ENCODE results near the gene LRCOL1. TPM values are rescaled to one million over a fixed set of nuclear protein-coding genes. Genes with fewer than 3 reads are reported as not detected.

LRCOL1 gene
- total RNA-seq, 1 experiment from 2014 or later = not detected

DNA sequence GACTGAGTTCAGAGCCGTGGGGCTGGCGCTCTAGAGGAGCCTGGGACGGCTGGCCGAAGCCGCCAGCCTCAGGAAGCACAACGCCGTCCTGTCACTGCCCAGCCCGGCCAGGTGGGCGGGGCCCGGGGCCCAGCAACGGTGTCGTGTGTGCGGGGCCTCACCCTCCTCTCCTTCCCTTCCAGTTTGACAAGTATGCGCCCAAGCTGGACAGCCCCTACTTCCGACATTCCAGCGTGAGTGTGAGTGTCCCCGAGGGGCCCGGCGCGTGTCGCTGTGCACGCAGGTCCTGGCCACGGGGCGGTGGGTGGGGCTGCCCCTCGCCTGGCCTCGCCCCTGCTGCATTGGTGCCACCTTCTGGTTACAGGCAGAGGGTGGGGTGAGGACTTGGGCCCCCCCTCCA lies 38.3 kb downstream of the LRCOL1 start:
- DNase-seq (ENCODE audit: low read depth in 1 of 2, low spot score in 2 of 2) = no peak
- H3K27me3 ChIP-seq (replicated peaks) = no peaks in the 10 kb centered on the region
- H3K9me3 ChIP-seq (replicated peaks) = no peaks in the 10 kb centered on the region
- no peak overlapping the region for H3K27ac ChIP-seq
- no peaks in the 10 kb centered on the region for H3K36me3 ChIP-seq
- H3K4me3 ChIP-seq = no peak overlapping the region
- H3K4me1 ChIP-seq (replicated peaks) = no peaks in the 10 kb centered on the region

DNA sequence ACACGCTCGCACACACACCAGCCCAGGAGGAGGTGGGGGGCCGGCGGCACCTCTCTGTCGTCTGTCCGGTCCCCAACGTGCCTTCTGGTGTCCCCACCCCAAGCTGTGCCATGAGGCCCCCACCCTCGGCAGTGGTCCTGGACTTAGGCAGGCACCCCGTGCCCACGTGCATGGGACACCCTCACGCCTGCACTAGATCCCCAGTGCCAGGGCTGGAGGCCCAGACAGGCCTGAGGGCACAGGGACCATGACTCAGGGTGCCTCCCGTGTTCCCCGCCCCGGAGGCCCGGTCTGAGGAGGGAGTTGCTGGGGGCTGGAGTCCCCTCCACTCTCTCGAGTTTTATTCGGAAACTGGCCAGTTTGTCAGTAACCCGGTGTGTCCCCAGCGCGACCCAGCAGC lies 38.8 kb downstream of the LRCOL1 start:
- no peak overlapping the region for H3K27ac ChIP-seq
- no peaks in the 10 kb centered on the region for H3K36me3 ChIP-seq
- no peaks in the 10 kb centered on the region for H3K27me3 ChIP-seq (replicated peaks)
- no peak for DNase-seq (ENCODE audit: low read depth in 1 of 2, low spot score in 2 of 2)
- no peaks in the 10 kb centered on the region for H3K4me1 ChIP-seq (replicated peaks)
- no peak overlapping the region for H3K4me3 ChIP-seq
- H3K9me3 ChIP-seq (replicated peaks) = no peaks in the 10 kb centered on the region

DNA sequence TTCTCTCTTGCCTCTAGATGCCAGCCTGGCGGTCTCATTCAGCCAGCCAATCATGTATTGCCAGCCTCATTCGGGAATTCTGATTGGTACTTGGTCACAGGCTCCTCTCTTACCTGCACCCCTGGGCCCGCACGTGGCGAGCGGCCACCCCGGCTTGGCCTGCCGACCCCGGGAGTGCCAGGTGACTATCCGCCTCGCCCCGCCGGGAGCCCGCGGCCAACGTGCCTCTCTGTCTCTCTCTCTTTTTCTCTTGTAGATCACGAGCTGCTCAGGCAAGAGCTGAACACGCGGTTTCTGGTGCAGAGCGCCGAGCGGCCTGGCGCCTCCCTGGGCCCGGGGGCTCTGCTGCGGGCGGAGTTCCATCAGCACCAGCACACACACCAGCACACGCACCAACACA lies 39.3 kb downstream of the LRCOL1 start:
- no peaks in the 10 kb centered on the region for H3K27me3 ChIP-seq (replicated peaks)
- H3K4me3 ChIP-seq = no peak overlapping the region
- no peaks in the 10 kb centered on the region for H3K9me3 ChIP-seq (replicated peaks)
- no peaks in the 10 kb centered on the region for H3K4me1 ChIP-seq (replicated peaks)
- no peak overlapping the region for H3K27ac ChIP-seq
- DNase-seq (ENCODE audit: low read depth in 1 of 2, low spot score in 2 of 2) = no peak
- H3K36me3 ChIP-seq = no peaks in the 10 kb centered on the region

DNA sequence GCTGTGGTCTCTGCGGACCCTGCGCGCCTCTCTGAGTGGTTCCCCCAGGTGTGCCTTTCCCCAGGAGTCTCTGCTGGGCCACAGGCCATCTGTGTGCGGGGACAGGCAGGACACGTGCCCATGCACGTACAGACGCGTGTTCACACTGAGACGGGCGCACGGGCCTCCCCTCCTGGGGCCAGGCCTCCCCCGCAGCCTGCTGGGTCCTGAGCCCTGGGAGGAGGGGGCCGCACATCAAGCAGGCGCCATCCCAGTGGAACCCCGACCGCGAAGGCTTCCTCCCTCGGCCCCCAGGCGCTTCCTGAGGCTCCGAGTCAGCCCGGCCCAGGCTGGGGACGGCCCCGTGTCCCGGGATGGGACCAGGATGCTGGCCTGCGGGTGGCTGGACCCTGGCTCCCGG lies 39.7 kb downstream of the LRCOL1 start:
- H3K27me3 ChIP-seq (replicated peaks) = no peaks in the 10 kb centered on the region
- no peaks in the 10 kb centered on the region for H3K4me1 ChIP-seq (replicated peaks)
- H3K4me3 ChIP-seq = no peak overlapping the region
- H3K9me3 ChIP-seq (replicated peaks) = no peaks in the 10 kb centered on the region
- H3K36me3 ChIP-seq = no peaks in the 10 kb centered on the region
- no peak overlapping the region for H3K27ac ChIP-seq
- DNase-seq (ENCODE audit: low read depth in 1 of 2, low spot score in 2 of 2) = no peak

DNA sequence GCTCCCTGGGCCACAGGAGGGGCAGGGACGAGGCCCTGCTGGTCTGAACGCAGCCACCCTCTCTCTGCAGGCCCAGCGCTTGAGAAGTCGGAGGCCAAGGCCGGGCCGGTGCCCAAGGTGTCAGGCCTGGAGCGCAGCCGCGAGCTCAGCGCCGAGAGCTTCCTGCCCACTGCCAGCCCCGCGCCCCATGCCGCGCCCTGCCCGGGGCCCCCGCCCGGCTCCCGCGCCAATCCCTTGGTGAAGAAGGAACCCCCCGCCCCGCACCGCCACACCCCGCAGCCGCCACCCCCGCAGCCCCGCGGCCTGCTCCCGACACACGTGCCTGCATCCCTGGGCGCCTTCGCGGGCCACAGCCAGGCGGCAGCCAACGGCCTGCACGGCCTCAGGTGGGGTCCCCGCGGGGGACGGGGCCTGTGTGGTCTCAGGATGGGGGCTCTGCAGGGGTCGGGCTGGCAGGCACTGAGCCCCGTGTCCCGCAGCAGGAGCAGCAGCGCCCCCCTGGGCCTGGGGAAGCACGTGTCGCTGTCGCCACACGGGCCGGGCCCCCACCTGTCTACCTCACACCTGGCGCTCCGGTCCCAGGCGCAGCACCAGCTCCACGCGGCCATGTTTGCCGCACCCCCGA lies 40.4 kb downstream of the LRCOL1 start:
- Histone ChIP-seq H3K27me3 (replicated peaks) (no peaks in the 10 kb centered on the region), H3K9me3 (replicated peaks) (no peaks in the 10 kb centered on the region), H3K4me3 (no peak overlapping the region), H3K4me1 (replicated peaks) (no peaks in the 10 kb centered on the region), H3K36me3 (no peaks in the 10 kb centered on the region), H3K27ac (no peak overlapping the region)
- no peak for DNase-seq (ENCODE audit: low read depth in 1 of 2, low spot score in 2 of 2)

DNA sequence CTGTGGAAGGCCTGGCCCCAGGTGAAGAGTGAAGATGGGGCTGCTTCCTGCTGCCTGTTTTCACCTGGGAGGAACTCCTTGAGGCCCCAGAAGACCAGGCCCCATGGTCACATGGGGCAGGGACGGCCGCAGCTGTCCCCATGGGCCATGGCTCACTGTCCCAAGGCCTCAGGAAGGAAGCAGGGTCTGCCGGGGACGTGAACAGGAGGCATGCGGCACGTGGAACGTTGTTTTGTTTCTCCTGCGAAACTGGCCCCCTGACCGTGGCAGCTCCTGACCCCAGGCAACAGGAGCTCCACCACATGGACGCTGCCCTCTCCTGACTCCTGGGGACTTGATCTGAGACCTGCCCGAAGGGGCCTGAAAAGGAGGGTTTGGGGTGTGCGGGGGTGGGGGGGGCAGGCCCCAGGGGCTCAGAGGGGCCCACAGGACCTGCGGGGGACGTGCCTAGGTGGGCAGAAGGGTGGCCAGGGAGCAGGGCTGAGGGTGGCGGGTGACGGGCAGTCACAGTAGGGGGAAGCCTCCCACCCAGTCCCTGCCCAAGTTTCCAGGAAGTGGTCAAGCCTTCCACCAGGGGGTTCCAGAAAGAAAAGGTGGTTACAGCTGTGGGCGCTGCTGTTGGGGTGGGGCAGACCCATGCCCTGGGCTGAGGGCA lies 41.4 kb downstream of the LRCOL1 start:
- no peak for DNase-seq (ENCODE audit: low read depth in 1 of 2, low spot score in 2 of 2)

DNA sequence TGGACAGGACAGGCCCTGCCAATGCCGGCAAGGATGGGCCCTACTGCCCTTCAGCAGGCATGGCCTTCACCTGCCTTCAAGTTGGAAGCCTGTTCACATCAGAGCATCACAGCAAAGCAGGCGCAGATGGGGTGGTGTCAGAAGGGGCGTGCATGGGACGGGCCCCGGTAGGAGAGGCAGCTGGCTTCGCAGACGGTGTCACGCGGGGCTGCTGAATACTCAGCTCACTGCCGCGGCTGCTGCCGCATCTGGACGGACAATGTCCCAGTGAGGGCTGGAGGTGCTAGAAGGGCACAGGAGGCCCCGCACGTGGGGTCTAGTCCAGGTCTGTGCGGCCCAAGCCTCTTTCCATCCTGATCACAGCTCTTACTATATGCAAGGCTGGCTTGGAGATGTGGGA lies 42.1 kb downstream of the LRCOL1 start:
- H3K9me3 ChIP-seq (replicated peaks) = no peaks in the 10 kb centered on the region
- no peak for DNase-seq (ENCODE audit: low read depth in 1 of 2, low spot score in 2 of 2)
- H3K4me1 ChIP-seq (replicated peaks) = no peaks in the 10 kb centered on the region
- no peak overlapping the region for H3K4me3 ChIP-seq
- no peaks in the 10 kb centered on the region for H3K36me3 ChIP-seq
- H3K27ac ChIP-seq = no peak overlapping the region
- H3K27me3 ChIP-seq (replicated peaks) = no peaks in the 10 kb centered on the region

More for the DNA sequence above, 41.4 kb downstream of the LRCOL1 start:
- Histone ChIP-seq H3K4me1 (replicated peaks) (no peaks in the 10 kb centered on the region), H3K36me3 (no peaks in the 10 kb centered on the region), H3K9me3 (replicated peaks) (no peaks in the 10 kb centered on the region), H3K27me3 (replicated peaks) (no peaks in the 10 kb centered on the region), H3K27ac (no peak overlapping the region), H3K4me3 (no peak overlapping the region)

DNA sequence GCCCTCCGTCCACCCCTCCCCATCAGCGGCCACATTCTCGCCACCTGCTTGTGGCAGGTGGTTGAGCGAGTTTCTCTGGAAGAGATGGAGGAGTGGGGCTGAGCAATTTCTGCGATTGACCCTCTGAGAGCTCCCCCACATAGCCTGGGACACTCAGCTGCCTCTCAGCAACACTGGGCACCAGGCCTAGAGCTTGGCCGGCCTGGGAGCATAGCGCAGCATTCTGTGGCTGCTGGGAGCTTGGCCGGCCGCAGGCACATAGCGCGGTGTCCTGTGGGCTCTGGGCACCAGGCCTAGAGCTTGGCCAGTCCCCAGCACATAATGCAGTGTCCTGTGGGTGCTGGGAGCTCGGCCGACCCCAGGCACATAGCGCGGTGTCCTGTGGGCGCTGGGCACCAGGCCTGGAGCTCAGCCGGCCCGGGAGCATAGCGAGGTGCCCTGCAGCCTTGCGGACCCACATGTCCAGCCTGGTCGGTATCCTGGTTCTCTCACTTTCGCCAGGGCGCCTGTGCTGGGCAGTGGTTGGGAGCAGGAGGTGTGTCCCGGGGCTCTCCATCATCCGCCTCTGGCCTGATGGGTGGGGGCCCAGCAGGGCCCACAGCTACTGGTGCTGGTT lies 43.8 kb downstream of the LRCOL1 start:
- Histone ChIP-seq H3K9me3 (replicated peaks) (no peaks in the 10 kb centered on the region), H3K4me1 (replicated peaks) (no peaks in the 10 kb centered on the region), H3K27me3 (replicated peaks) (no peaks in the 10 kb centered on the region), H3K27ac (no peak overlapping the region), H3K4me3 (no peak overlapping the region), H3K36me3 (no peaks in the 10 kb centered on the region)
- no peak for DNase-seq (ENCODE audit: low read depth in 1 of 2, low spot score in 2 of 2)

DNA sequence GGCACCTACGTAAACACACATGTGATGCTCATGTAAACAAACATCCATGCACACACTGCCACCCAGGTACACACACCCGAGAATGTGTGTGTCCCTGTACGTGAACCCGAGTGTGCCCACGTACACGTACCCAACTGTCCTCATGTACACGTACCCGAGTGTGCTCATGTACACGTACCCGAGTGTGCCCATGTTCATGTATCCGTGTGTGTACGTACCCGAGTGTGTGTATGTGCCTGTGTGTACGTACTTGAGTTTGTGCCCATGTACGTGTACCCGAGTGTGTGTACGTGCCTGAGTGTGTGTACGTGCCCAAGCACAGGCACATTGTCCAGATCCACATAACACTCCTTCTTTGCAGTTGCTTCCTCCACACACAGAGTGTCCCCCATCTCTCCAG lies 45.0 kb downstream of the LRCOL1 start:
- no peak overlapping the region for H3K27ac ChIP-seq
- H3K9me3 ChIP-seq (replicated peaks) = no peaks in the 10 kb centered on the region
- peaks cover 9% of the 10 kb centered on the region for H3K27me3 ChIP-seq (replicated peaks)
- no peak for DNase-seq (ENCODE audit: low read depth in 1 of 2, low spot score in 2 of 2)
- no peaks in the 10 kb centered on the region for H3K36me3 ChIP-seq
- no peak overlapping the region for H3K4me3 ChIP-seq
- peaks cover 6% of the 10 kb centered on the region for H3K4me1 ChIP-seq (replicated peaks)

DNA sequence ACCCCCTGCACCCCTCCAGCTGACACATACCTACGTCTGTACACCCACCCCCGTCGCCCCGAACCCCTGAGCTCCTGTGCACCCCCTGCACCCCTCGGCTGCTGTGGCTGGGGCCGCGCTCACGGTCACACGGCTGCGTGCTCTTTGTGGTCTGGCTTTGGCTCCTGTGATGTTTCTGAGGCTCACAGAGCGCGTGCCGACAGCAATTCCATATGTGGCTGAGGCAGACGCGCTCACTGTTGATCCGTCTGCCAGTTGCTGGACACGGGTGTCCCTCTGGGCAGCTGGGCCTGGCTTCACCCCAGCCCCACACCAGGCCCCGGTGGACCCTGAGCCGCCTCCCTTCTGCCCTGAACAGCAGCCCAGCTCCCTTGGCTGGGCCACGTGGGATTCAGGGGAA lies 46.5 kb downstream of the LRCOL1 start:
- H3K9me3 ChIP-seq (replicated peaks) = no peaks in the 10 kb centered on the region
- H3K4me3 ChIP-seq = no peak overlapping the region
- peaks cover 18% of the 10 kb centered on the region for H3K27me3 ChIP-seq (replicated peaks)
- no peak overlapping the region for H3K27ac ChIP-seq
- no peak for DNase-seq (ENCODE audit: low read depth in 1 of 2, low spot score in 2 of 2)
- H3K4me1 ChIP-seq (replicated peaks) = peaks cover 15% of the 10 kb centered on the region
- H3K36me3 ChIP-seq = no peaks in the 10 kb centered on the region

DNA sequence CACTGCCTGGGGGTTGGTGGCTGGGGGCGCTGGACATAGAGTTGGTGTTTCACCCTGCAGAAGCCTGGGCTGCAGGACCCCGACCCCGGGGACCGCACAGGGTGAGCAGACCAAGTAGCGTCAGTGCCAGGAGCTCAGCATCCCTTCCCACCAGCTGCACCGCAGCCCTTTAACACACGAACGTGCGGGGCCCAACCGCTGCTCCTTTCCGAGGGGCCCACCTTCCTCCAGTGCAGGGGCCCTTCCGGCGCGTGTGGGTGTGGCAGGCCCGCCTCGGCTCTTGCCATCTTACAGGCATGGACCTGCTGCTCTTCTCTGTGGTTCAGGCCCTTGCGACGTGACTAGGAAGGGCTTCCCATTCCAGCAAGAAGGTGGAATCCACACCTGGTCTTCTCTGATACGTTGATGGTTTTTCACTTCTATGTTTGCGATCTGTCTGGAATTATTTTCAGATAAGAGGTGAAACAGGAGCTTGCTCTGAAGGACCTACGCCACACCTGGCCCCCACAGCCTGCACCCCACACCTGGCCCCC lies 47.8 kb downstream of the LRCOL1 start:
- no peak overlapping the region for H3K4me3 ChIP-seq
- H3K9me3 ChIP-seq (replicated peaks) = no peaks in the 10 kb centered on the region
- no peak for DNase-seq (ENCODE audit: low read depth in 1 of 2, low spot score in 2 of 2)
- peaks cover 18% of the 10 kb centered on the region for H3K27me3 ChIP-seq (replicated peaks)
- peaks cover 15% of the 10 kb centered on the region for H3K4me1 ChIP-seq (replicated peaks)
- no peak overlapping the region for H3K27ac ChIP-seq
- no peaks in the 10 kb centered on the region for H3K36me3 ChIP-seq

DNA sequence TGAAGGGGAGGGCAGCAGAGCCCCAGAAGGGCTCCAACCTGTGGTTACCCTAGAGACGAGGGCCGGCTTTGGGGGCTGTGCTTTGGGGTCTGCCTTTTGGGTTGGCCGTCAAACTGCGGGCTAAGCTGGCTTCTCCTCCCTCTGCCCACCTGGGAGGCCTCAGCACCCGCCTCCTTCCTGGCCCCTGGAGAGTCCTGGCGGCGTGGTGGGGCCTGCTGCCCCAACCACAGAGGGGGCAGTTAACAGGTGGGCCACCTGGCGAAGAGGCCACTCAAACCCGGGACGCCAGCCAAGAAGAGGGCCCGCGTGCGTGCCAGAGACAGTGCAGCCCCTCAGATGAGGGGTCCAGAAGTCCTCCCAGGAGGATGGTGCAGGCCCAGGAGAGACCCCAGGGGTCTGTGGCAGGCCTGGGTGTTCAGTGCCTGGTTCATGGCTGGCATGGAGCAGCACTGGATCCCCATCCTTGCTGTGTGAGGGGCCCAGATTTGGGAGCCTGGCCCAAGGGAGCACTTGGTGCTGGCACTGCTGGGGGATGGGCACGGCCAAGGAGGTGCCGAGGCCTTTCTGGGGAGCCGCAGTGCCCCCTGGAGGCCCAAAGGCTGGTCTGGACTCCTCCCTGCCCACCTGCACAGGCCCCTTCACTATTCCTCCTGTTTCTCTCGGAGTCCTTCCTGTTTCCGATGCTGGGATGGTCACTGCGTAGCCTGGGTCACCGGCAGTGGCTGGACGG lies 48.8 kb downstream of the LRCOL1 start:
- Histone ChIP-seq H3K4me3 (no peak overlapping the region), H3K27ac (no peak overlapping the region)

DNA sequence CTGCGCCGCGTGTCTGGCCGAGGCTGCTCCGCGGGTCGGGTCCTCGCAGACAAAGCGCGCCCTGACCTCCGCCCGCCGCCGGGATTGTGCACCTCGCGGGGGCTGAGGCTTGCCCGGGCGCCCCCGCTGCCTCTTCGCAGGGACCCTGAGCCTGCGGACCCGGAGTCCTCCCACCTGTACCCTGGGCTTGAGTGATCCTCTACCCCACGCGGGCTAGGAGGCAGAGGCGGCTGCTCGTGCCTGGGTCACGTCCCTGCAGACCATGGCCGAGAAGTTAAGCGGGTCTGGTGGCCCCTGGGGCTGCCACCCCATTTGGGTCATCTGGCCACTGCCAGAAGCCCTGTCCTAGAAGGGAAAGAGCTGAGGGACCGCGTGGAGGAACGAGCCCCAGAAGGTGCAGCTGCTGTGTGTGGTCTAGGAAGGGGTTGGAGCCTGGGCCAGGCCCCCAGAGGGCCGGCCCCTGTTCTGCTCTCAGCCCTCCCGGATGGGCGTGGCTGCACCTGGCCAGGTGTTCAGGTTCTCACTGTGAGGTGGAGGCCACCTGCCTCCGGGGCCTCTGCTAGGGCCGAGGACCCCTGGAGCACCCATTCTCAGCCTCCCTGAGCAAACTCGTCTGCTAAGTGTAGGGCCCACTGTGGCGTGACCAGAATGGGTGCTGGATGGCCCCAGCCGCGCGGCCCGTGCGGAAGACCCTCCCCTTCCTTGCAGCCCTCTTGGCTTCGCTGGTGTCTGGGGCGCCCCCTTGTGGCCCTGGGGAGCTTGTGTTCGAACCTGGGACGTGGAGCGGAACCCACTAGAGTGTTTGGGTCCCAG lies 49.6 kb downstream of the LRCOL1 start:
- Histone ChIP-seq H3K4me1 (replicated peaks) (peaks cover 15% of the 10 kb centered on the region), H3K27ac (no peak overlapping the region), H3K27me3 (replicated peaks) (peaks cover 18% of the 10 kb centered on the region), H3K4me3 (peak overlapping the region; percentile 45), H3K36me3 (no peaks in the 10 kb centered on the region), H3K9me3 (replicated peaks) (no peaks in the 10 kb centered on the region)
- no peak for DNase-seq (ENCODE audit: low read depth in 1 of 2, low spot score in 2 of 2)

More for the DNA sequence above, 48.8 kb downstream of the LRCOL1 start:
- no peak for DNase-seq (ENCODE audit: low read depth in 1 of 2, low spot score in 2 of 2)
- Histone ChIP-seq H3K36me3 (no peaks in the 10 kb centered on the region), H3K27me3 (replicated peaks) (peaks cover 18% of the 10 kb centered on the region), H3K9me3 (replicated peaks) (no peaks in the 10 kb centered on the region), H3K4me1 (replicated peaks) (peaks cover 15% of the 10 kb centered on the region)

Measured in SJSA1 (cell line).